ENCODE data around the gene CCL22. TPM values are rescaled to one million over a fixed set of nuclear protein-coding genes. Genes with fewer than 3 reads are reported as not detected.

CCL22 gene
- total and polyA plus RNA-seq, 2 experiments from 2014 or later, result 0.19 TPM; not detected in 1

GRCh38 chr16:57389087-57389468, 30.5 kb downstream of the CCL22 start:
- H3K4me2 ChIP-seq, result no peak overlapping the region
- Mint-ChIP-seq H3K9me3 (no peaks in the 10 kb centered on the region), H3K27me3 (ENCODE audit: insufficient read depth, low read depth, poor library complexity) (peaks cover 11% of the 10 kb centered on the region), H3K4me1 (peaks cover 4% of the 10 kb centered on the region), H3K27ac (no peak overlapping the region), H3K36me3 (ENCODE audit: low read depth) (no peaks in the 10 kb centered on the region), H3K4me3 (no peak overlapping the region)
- no peaks in the 10 kb centered on the region for H4K20me1 ChIP-seq (replicated peaks; ENCODE audit: insufficient read depth)
- no peak for DNase-seq (ENCODE audit: low spot score)
- H3K9me2 ChIP-seq (ENCODE audit: insufficient read depth), result no peaks in the 10 kb centered on the region
- no peak for TF ChIP-seq CTCF (conservative IDR thresholded peaks at IDR 0.05; ENCODE audit: low read depth in 2 of 2)
- no peak for TF ChIP-seq STAT1 (IDR thresholded peaks at IDR 0.05; ENCODE audit: unreplicated experiment)
- TF ChIP-seq CREB1 (CRISPR knock-in tag; IDR thresholded peaks at IDR 0.05; ENCODE audit: low read depth), result no peak
- TF ChIP-seq ZNF331 (CRISPR knock-in tag; IDR thresholded peaks at IDR 0.05; ENCODE audit: low read depth), result no peak
- TF ChIP-seq, protein P1, sequence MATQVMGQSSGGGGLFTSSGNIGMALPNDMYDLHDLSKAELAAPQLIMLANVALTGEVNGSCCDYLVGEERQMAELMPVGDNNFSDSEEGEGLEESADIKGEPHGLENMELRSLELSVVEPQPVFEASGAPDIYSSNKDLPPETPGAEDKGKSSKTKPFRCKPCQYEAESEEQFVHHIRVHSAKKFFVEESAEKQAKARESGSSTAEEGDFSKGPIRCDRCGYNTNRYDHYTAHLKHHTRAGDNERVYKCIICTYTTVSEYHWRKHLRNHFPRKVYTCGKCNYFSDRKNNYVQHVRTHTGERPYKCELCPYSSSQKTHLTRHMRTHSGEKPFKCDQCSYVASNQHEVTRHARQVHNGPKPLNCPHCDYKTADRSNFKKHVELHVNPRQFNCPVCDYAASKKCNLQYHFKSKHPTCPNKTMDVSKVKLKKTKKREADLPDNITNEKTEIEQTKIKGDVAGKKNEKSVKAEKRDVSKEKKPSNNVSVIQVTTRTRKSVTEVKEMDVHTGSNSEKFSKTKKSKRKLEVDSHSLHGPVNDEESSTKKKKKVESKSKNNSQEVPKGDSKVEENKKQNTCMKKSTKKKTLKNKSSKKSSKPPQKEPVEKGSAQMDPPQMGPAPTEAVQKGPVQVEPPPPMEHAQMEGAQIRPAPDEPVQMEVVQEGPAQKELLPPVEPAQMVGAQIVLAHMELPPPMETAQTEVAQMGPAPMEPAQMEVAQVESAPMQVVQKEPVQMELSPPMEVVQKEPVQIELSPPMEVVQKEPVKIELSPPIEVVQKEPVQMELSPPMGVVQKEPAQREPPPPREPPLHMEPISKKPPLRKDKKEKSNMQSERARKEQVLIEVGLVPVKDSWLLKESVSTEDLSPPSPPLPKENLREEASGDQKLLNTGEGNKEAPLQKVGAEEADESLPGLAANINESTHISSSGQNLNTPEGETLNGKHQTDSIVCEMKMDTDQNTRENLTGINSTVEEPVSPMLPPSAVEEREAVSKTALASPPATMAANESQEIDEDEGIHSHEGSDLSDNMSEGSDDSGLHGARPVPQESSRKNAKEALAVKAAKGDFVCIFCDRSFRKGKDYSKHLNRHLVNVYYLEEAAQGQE (IDR thresholded peaks at IDR 0.05; ENCODE audit: unreplicated experiment), result no peak
- no peak for TF ChIP-seq ZNF462 (CRISPR knock-in tag; IDR thresholded peaks at IDR 0.05)
- TF ChIP-seq, protein P2, sequence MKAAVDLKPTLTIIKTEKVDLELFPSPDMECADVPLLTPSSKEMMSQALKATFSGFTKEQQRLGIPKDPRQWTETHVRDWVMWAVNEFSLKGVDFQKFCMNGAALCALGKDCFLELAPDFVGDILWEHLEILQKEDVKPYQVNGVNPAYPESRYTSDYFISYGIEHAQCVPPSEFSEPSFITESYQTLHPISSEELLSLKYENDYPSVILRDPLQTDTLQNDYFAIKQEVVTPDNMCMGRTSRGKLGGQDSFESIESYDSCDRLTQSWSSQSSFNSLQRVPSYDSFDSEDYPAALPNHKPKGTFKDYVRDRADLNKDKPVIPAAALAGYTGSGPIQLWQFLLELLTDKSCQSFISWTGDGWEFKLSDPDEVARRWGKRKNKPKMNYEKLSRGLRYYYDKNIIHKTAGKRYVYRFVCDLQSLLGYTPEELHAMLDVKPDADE (IDR thresholded peaks at IDR 0.05), result no peak
- no peak for TF ChIP-seq JUNB (IDR thresholded peaks at IDR 0.05; ENCODE audit: unreplicated experiment)
- no peak for TF ChIP-seq NANOG (IDR thresholded peaks at IDR 0.05; ENCODE audit: borderline replicate concordance)
- TF ChIP-seq EZH2phosphoT487 (IDR thresholded peaks at IDR 0.05; ENCODE audit: unreplicated experiment), result no peak
- TF ChIP-seq POLR2AphosphoS5 (IDR thresholded peaks at IDR 0.05; ENCODE audit: low read depth), result no peak
- no peak for TF ChIP-seq EZH2 (IDR thresholded peaks at IDR 0.05; ENCODE audit: low read depth, unreplicated experiment)
- no peak overlapping the region for H3K27ac ChIP-seq (ENCODE audit: low read depth)
- no peaks in the 10 kb centered on the region for H3K36me3 ChIP-seq (ENCODE audit: insufficient read depth)
- H3K4me3 ChIP-seq, result no peak overlapping the region
- H3F3A ChIP-seq (replicated peaks; ENCODE audit: low read depth), result 0 out of 2 replicates have a peak, but pooled peaks cover 4% of the 10 kb centered on the region
- no peaks in the 10 kb centered on the region for H3K27me3 ChIP-seq (ENCODE audit: insufficient read depth)
- H2AFZ ChIP-seq, result no peak overlapping the region
- ATAC-seq, result no peak
- H3K4me1 ChIP-seq (ENCODE audit: insufficient read depth), result no peaks in the 10 kb centered on the region
- H3K79me2 ChIP-seq (replicated peaks; ENCODE audit: insufficient read depth), result no peaks in the 10 kb centered on the region

All from GM23338 (cell line).